SK-N-SH treated with all-trans-retinoic acid at 6 μM for 48 hours (cell line): ENCODE data around the gene CDCA7L.

ENCODE experiments used
- ISL1 ChIP-seq: fragments of 250-450 bp; sonication (Bioruptor Pico); IDR thresholded peaks from 2 replicates; pipeline ENCODE4 v2.1.2; 2022; ENCODE audit warnings: mild to moderate bottlenecking, moderate library complexity
- PPARA ChIP-seq: fragments of 250-450 bp; sonication (Bioruptor Pico); IDR thresholded peaks from 2 replicates; pipeline ENCODE4 v1.5.0; 2020; ENCODE audit warnings: mild to moderate bottlenecking, borderline replicate concordance
- RARB ChIP-seq: fragments of 250-450 bp; sonication (Bioruptor Pico); IDR thresholded peaks from 2 replicates; pipeline ENCODE4 v1.8.0; 2021; ENCODE audit warnings: mild to moderate bottlenecking, moderate library complexity
- TCF4 ChIP-seq: fragments of 250-450 bp; sonication (Bioruptor Pico); IDR thresholded peaks from 2 replicates; pipeline ENCODE4 v1.8.0; 2021; ENCODE audit warnings: mild to moderate bottlenecking, moderate library complexity, borderline replicate concordance
- ZFP3 ChIP-seq: fragments of 250-450 bp; sonication (Bioruptor Pico); IDR thresholded peaks from 2 replicates; pipeline ENCODE4 v1.5.0; 2020; ENCODE audit warnings: mild to moderate bottlenecking, moderate library complexity
- ZFP30 ChIP-seq: fragments of 450-650 bp; formaldehyde crosslinking; IDR thresholded peaks from 2 replicates; pipeline ENCODE4 v1.5.0; 2022; ENCODE audit warnings: mild to moderate bottlenecking, moderate library complexity
- ZNF70 ChIP-seq: fragments of 450-650 bp; formaldehyde crosslinking; IDR thresholded peaks from 2 replicates; pipeline ENCODE4 v1.5.0; 2020; ENCODE audit warnings: mild to moderate bottlenecking, moderate library complexity
- TF ChIP-seq, protein P1 (sequence below): fragments of 250-450 bp; sonication (Bioruptor Pico); IDR thresholded peaks from 2 replicates; pipeline ENCODE4 v1.8.0; 2020; ENCODE audit warnings: mild to moderate bottlenecking, moderate library complexity, borderline replicate concordance

DNA sequence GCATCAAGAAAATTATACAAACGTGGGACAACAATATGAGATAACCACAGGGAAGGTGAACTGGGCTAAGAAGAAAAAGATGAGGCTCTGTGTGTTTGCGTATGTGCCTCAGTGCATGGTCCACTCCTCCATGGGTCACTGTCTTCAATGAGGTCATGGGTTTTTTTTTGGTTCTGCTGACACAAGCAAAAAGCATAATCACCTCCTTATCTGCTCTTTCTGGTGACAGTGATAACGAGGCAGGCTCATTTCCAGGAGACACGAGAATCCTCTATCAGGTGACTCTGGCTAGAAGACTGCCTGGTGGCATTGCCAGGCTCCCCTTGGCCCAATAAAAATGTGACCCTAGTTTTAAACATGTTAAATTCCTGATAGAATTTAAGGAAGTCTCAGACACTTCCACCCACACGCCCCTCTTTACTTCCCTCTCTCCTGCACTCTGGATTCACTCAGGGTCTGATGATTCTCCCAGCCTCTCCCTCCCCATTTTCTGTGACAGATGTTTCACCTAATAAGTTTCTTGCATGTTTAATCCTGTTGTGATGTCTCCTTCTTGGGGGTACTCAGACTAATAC lies 35.3 kb upstream of the CDCA7L start:
- TF ChIP-seq, protein P1, sequence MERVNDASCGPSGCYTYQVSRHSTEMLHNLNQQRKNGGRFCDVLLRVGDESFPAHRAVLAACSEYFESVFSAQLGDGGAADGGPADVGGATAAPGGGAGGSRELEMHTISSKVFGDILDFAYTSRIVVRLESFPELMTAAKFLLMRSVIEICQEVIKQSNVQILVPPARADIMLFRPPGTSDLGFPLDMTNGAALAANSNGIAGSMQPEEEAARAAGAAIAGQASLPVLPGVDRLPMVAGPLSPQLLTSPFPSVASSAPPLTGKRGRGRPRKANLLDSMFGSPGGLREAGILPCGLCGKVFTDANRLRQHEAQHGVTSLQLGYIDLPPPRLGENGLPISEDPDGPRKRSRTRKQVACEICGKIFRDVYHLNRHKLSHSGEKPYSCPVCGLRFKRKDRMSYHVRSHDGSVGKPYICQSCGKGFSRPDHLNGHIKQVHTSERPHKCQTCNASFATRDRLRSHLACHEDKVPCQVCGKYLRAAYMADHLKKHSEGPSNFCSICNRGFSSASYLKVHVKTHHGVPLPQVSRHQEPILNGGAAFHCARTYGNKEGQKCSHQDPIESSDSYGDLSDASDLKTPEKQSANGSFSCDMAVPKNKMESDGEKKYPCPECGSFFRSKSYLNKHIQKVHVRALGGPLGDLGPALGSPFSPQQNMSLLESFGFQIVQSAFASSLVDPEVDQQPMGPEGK (CRISPR knock-in tag), result no peak
- TF ChIP-seq ZNF70 (CRISPR knock-in tag) (no peak), ISL1 (no peak), ZFP30 (no peak), TCF4 (no peak), PPARA (no peak), RARB (no peak), ZFP3 (CRISPR knock-in tag) (no peak)
